DOHH2 (cell line): Measurements from ENCODE around the gene SNTB2.

Experiments
- H3F3A ChIP-seq: fragments of 200-600 bp; sonication (generic), shearing (Covaris generic); 2 replicates; pipeline ENCODE4 v1.6.0; 2016; ENCODE audit warnings: antibody characterized with exemption, mild to moderate bottlenecking; ENCODE audit not compliant: control insufficient read depth, insufficient read depth
- H3K27ac ChIP-seq: fragments of 200-600 bp; sonication (generic); 2 replicates; pipeline ENCODE4 v1.5.1; 2014; ENCODE audit warnings: low read depth, mild to moderate bottlenecking, low read length, moderate library complexity
- H3K27me3 ChIP-seq: fragments of 200-600 bp; sonication (generic); 2 replicates; pipeline ENCODE4 v1.6.1; 2014; ENCODE audit warnings: mild to moderate bottlenecking, low read length, mixed read lengths; ENCODE audit not compliant: control insufficient read depth
- H3K36me3 ChIP-seq: fragments of 200-600 bp; sonication (generic); 2 replicates; pipeline ENCODE4 v1.6.1; 2014; ENCODE audit warnings: mild to moderate bottlenecking, low read length, moderate library complexity, mixed read lengths; ENCODE audit not compliant: control insufficient read depth
- H3K4me1 ChIP-seq: fragments of 200-600 bp; sonication (generic); 2 replicates; pipeline ENCODE4 v1.6.1; 2014; ENCODE audit warnings: mild to moderate bottlenecking, low read length, mixed read lengths; ENCODE audit not compliant: control insufficient read depth
- H3K4me2 ChIP-seq: fragments of 200-600 bp; sonication (generic); 2 replicates; pipeline ENCODE4 v1.6.0; 2014; ENCODE audit warnings: mild to moderate bottlenecking, low read length, moderate library complexity
- H3K4me3 ChIP-seq: fragments of 200-600 bp; sonication (generic); 2 replicates; pipeline ENCODE4 v1.5.1; 2014; ENCODE audit warnings: mild to moderate bottlenecking, low read length, mixed read lengths
- H3K79me2 ChIP-seq: fragments of 200-600 bp; sonication (generic); 2 replicates; pipeline ENCODE4 v1.6.1; 2014; ENCODE audit warnings: mild to moderate bottlenecking, low read length, mixed read lengths; ENCODE audit not compliant: control insufficient read depth
- H3K9me2 ChIP-seq: fragments of 200-600 bp; sonication (generic); replicated peaks from 2 replicates; pipeline ENCODE4 v1.6.1; 2014; ENCODE audit warnings: mild to moderate bottlenecking, low read length, mixed read lengths; ENCODE audit not compliant: control insufficient read depth
- H3K9me3 ChIP-seq: fragments of 200-600 bp; sonication (generic); 2 replicates; pipeline ENCODE4 v1.6.1; 2014; ENCODE audit warnings: antibody characterized with exemption, low read length, mixed read lengths; ENCODE audit not compliant: control insufficient read depth, insufficient read depth
- H4K20me1 ChIP-seq: fragments of 200-600 bp; sonication (generic); 2 replicates; pipeline ENCODE4 v1.6.0; 2014; ENCODE audit warnings: low read depth, mild to moderate bottlenecking, antibody characterized with exemption, low read length, moderate library complexity; ENCODE audit not compliant: control insufficient read depth, insufficient read depth
- EZH2phosphoT487 ChIP-seq: fragments of 200-600 bp; sonication (generic); IDR thresholded peaks from 2 replicates; pipeline ENCODE4 v1.6.1; 2017; ENCODE audit warnings: borderline replicate concordance, mild to moderate bottlenecking, antibody characterized with exemption, low read length, moderate library complexity, mixed read lengths
- TF ChIP-seq, protein P1 (sequence below): fragments of 200-600 bp; sonication (generic); IDR thresholded peaks from one replicate; pipeline ENCODE4 v1.5.1; 2014; ENCODE audit warnings: antibody characterized with exemption, mild to moderate bottlenecking, low read depth, low read length; ENCODE audit not compliant: poor library complexity, severe bottlenecking

SNTB2 gene

GRCh38 chr16:69176033-69176800 lies 10.7 kb upstream of the SNTB2 start:
- H3F3A ChIP-seq: peaks cover 3% of the 10 kb centered on the region; the same call in 1 of the 2 replicates
- no peak overlapping the region for H3K4me2 ChIP-seq
- no peaks in the 10 kb centered on the region for H3K9me3 ChIP-seq
- no peaks in the 10 kb centered on the region for H3K27me3 ChIP-seq
- H3K27ac ChIP-seq: no peak overlapping the region
- H3K9me2 ChIP-seq: no peaks in the 10 kb centered on the region
- no peaks in the 10 kb centered on the region for H4K20me1 ChIP-seq
- H3K79me2 ChIP-seq: no peaks in the 10 kb centered on the region
- H3K4me3 ChIP-seq: no peak overlapping the region
- H3K36me3 ChIP-seq: peaks cover 2% of the 10 kb centered on the region; the same call in 1 of the 2 replicates
- TF ChIP-seq EZH2phosphoT487: no peak
- TF ChIP-seq, protein P1, sequence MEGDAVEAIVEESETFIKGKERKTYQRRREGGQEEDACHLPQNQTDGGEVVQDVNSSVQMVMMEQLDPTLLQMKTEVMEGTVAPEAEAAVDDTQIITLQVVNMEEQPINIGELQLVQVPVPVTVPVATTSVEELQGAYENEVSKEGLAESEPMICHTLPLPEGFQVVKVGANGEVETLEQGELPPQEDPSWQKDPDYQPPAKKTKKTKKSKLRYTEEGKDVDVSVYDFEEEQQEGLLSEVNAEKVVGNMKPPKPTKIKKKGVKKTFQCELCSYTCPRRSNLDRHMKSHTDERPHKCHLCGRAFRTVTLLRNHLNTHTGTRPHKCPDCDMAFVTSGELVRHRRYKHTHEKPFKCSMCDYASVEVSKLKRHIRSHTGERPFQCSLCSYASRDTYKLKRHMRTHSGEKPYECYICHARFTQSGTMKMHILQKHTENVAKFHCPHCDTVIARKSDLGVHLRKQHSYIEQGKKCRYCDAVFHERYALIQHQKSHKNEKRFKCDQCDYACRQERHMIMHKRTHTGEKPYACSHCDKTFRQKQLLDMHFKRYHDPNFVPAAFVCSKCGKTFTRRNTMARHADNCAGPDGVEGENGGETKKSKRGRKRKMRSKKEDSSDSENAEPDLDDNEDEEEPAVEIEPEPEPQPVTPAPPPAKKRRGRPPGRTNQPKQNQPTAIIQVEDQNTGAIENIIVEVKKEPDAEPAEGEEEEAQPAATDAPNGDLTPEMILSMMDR: no peak
- H3K4me1 ChIP-seq: peaks cover 3% of the 10 kb centered on the region

- Histone ChIP-seq H3K27ac (no peak overlapping the region), H3F3A (no peaks in the 10 kb centered on the region), H3K4me3 (no peak overlapping the region), H4K20me1 (no peaks in the 10 kb centered on the region), H3K27me3 (no peaks in the 10 kb centered on the region), H3K9me2 (no peaks in the 10 kb centered on the region), H3K79me2 (no peaks in the 10 kb centered on the region), H3K4me1 (no peaks in the 10 kb centered on the region), H3K36me3 (no peaks in the 10 kb centered on the region), H3K4me2 (no peak overlapping the region), H3K9me3 (no peaks in the 10 kb centered on the region)
- no peak for TF ChIP-seq EZH2phosphoT487
These were observed 7.5 kb upstream of the SNTB2 start for GRCh38 chr16:69179328-69180010.

GRCh38 chr16:69180011-69180338 lies 7.0 kb upstream of the SNTB2 start:
- no peaks in the 10 kb centered on the region for H3F3A ChIP-seq
- no peaks in the 10 kb centered on the region for H4K20me1 ChIP-seq
- no peak overlapping the region for H3K4me3 ChIP-seq
- no peak for TF ChIP-seq EZH2phosphoT487
- TF ChIP-seq, protein P1: no peak
- H3K9me3 ChIP-seq: no peaks in the 10 kb centered on the region
- no peaks in the 10 kb centered on the region for H3K9me2 ChIP-seq
- no peak overlapping the region for H3K27ac ChIP-seq
- H3K36me3 ChIP-seq: no peaks in the 10 kb centered on the region
- no peak overlapping the region for H3K4me2 ChIP-seq
- H3K27me3 ChIP-seq: no peaks in the 10 kb centered on the region
- H3K79me2 ChIP-seq: no peaks in the 10 kb centered on the region
- H3K4me1 ChIP-seq: no peaks in the 10 kb centered on the region
